GM12878 (cell line): ENCODE results near the gene ACTG1. TPM values are rescaled to one million over a fixed set of nuclear protein-coding genes. Genes with fewer than 3 reads are reported as not detected.

Experiments used
- BCL11A ChIP-seq: IDR thresholded peaks from 2 replicates; pipeline ENCODE4 v1.6.1; 2011; ENCODE audit warnings: low read depth, low read length
- BRCA1 ChIP-seq: IDR thresholded peaks from 2 replicates; pipeline ENCODE4 v1.6.1; 2011; ENCODE audit warnings: low read depth, low read length, improper control_type of control experiment
- ETV6 ChIP-seq, 2 experiments: fragments of 450-650 bp in 1 of 2; IDR thresholded peaks in 1 of 2; conservative IDR thresholded peaks in 1 of 2; 2 replicates each; pipeline ENCODE4 v1.6.1; 2014; ENCODE audit warnings: antibody characterized with exemption in 1 of 2, borderline replicate concordance in 1 of 2, low read depth in 1 of 2, mild to moderate bottlenecking in 1 of 2, moderate library complexity in 1 of 2
- KLF5 ChIP-seq: fragments of 450-650 bp; IDR thresholded peaks from 2 replicates; pipeline ENCODE4 v1.6.1; 2014; ENCODE audit warnings: mild to moderate bottlenecking; ENCODE audit not compliant: partially characterized antibody
- MLLT1 ChIP-seq: fragments of 450-650 bp; IDR thresholded peaks from 2 replicates; pipeline ENCODE4 v1.6.1; 2016; ENCODE audit warnings: mild to moderate bottlenecking
- MXI1 ChIP-seq: fragments of 150-350 bp; IDR thresholded peaks from 2 replicates; pipeline ENCODE4 v1.6.1; 2011; ENCODE audit warnings: low read depth, mild to moderate bottlenecking, inconsistent platforms, low read length, improper control_type of control experiment
- MYC ChIP-seq: IDR thresholded peaks from 2 replicates; pipeline ENCODE4 v1.6.1; 2011; ENCODE audit warnings: mild to moderate bottlenecking, low read length, moderate library complexity, inconsistent platforms; ENCODE audit not compliant: insufficient read depth, insufficient replicate concordance, insufficient read length, severe bottlenecking
- PKNOX1 ChIP-seq: fragments of 450-650 bp; IDR thresholded peaks from 2 replicates; pipeline ENCODE4 v1.6.1; 2016; ENCODE audit warnings: mild to moderate bottlenecking
- POLR2A ChIP-seq: IDR thresholded peaks from 2 replicates; pipeline ENCODE4 v1.6.1; 2011; ENCODE audit warnings: low read depth, mild to moderate bottlenecking, low read length
- RFX5 ChIP-seq: IDR thresholded peaks from 2 replicates; pipeline ENCODE4 v1.6.1; 2011; ENCODE audit warnings: low read depth, low read length, improper control_type of control experiment
- SKIL ChIP-seq: fragments of 450-650 bp; IDR thresholded peaks from 2 replicates; pipeline ENCODE4 v1.6.1; 2017; ENCODE audit warnings: mild to moderate bottlenecking, low read depth, inconsistent platforms; ENCODE audit not compliant: poor library complexity, severe bottlenecking
- SMAD5 ChIP-seq: IDR thresholded peaks from 2 replicates; pipeline ENCODE4 v1.6.1; 2016; ENCODE audit warnings: antibody characterized with exemption, low read depth
- SRF ChIP-seq, 2 experiments: IDR thresholded peaks; 2 replicates each; pipeline ENCODE4 v1.6.1; 2011; ENCODE audit warnings: low read depth in 2 of 2, low read length in 2 of 2, mild to moderate bottlenecking in 1 of 2, moderate library complexity in 1 of 2
- polyA plus RNA-seq, 11 experiments: library from polyadenylated mRNA; depleted of rRNA in 4 of 11; unstranded in 6 of 11; stranded (reverse) in 5 of 11; fragments of >200 nt; fragmentation: Nextera tagmentation in 4 of 11; fragmentation: Illumina TruSeq in 1 of 11; extraction: Ambion mirVana in 4 of 11; extraction: Trizol in 1 of 11; gene quantifications; 1 replicate in 1 of 11; 2 replicates in 10 of 11; pipeline versions ENCODE4 v1.2.1 to v1.2.3, GENCODE V29; 2011 to 2016; ENCODE audit warnings: inconsistent platforms in 2 of 11, missing spikeins in 2 of 11, low read depth in 1 of 11
- total RNA-seq, 4 experiments: library from RNA; depleted of rRNA in 3 of 4; stranded (reverse); fragments of >200 nt in 3 of 4; fragmentation: Illumina TruSeq in 1 of 4; extraction: Trizol in 1 of 4; gene quantifications; 2 replicates each; pipeline versions ENCODE4 v1.2.1 to v1.2.3, GENCODE V29; 2013 to 2021

ACTG1 gene
- total and polyA plus RNA-seq, 10 of the 15 experiments (the other 5 are each of a cell fraction or from before 2014, with no cell fraction given), result 810 to 6,105 (median 3,650) TPM

GRCh38 chr17:81513753-81514488 lies 1.3 kb upstream of the ACTG1 start (continued):
- TF ChIP-seq MXI1 (peak; percentile 5; the same call in 1 of the 2 replicates), PKNOX1 (peak; percentile 17; the same call in 1 of the 2 replicates), ETV6 (conservative IDR thresholded peaks at IDR 0.05 in 1 of 2, IDR thresholded peaks at IDR 0.05 in 1 of 2; ENCODE audit: borderline replicate concordance in 1 of 2, low read depth in 1 of 2) (no peak), MLLT1 (peak; percentile 5; the same call in 1 of the 2 replicates), POLR2A (peak; percentile 67), MYC (no peak), SKIL (no peak), KLF5 (no peak), BCL11A (no peak), RFX5 (no peak), BRCA1 (no peak), SMAD5 (peak; percentile 28; the same call in 1 of the 2 replicates), SRF (IDR thresholded peaks at IDR 0.05; ENCODE audit: low read depth in 2 of 2, low read length in 2 of 2) (no peak)
